ENCODE data around the gene PDP2.

PDP2 gene

DNA sequence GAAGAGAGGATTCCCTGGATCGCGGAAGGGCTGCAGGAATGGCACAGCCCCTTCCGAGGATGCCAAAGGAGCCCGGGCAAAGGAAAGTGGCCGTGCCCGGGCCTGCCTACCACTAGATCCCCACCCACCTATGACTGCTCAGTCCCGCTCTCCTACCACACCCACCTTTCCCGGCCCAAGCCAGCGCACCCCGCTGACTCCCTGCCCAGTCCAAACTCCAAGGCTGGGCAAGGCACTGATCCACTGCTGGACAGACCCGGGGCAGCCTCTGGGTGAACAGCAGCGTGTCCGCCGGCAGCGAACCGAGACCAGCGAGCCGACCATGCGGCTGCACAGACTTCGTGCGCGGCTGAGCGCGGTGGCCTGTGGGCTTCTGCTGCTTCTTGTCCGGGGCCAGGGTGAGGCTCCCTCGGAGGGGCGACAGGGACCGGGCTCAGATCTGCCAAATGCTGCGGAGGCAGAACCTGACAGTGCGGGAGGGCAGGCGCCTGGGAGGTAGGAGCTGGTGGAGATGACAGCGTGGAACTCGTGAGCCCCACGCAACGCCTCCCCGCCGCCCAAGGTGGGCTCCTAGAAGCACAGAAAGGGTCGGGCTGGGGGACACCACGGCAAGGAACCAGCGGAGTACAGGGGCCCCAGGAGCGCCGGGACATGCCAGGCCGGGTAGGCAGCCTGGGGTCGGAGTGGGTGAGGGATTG is 55.1 kb downstream of the PDP2 start, which contains the start of gene CES2:
TSS of gene CES2 (plus strand) at position 203 of the 698 bp plus-strand sequence. CDS start at position 323, 120 bp downstream.
- no peak for DNase-seq (ENCODE audit: low read depth in 2 of 2)

DNA sequence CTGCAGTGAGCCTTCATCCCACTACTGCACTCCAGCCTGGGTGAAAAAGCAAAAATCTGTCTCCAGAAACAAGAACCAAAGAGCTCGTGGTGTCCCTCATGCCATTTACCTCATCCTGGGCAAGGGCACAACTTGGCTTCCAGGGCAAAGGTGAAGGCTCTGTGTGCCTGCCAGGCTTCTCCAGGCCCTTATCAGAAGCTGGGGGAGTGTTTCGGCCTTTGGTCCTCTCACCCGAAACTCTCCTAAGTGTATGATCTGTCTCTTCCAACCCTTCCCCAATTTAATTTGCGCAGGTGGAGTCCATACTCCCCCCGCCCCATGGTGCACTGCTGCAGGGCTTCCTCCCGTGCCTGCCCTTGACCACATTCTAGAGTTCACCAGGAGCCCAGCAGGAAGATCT is 56.1 kb downstream of the PDP2 start:
- DNase-seq (ENCODE audit: low read depth in 2 of 2), result no peak

DNA sequence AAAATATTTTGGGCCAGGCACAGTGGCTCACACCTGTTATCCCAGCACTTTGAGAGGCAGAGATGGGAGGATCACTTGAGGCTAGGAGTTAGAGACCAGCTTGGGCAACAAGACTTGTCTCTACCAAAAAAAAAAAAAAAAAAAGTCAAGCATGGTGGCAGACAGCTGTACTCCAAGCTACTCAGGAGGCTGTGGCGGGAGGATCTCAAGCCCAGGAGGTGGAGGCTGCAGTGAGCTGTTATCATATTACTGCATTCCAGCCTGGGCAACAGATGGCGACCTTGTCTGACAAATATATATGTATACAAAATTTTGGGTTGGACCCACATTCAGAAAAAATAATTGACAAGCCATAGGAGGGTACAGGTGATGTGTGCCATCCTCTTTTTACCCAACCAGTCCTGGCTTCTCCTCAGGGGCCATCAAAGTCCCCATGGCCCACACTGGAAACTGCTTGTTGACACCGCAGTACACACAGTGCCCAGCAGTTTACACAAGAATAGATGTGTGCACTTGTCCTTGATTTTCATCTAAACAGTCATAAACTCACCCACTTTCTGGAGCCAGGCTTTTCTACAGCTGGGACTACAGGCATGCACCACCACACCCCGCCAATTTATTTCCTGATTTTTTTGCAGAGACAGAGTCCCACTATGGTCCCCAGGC is 56.7 kb downstream of the PDP2 start:
- no peak for DNase-seq (ENCODE audit: low read depth in 2 of 2)

DNA sequence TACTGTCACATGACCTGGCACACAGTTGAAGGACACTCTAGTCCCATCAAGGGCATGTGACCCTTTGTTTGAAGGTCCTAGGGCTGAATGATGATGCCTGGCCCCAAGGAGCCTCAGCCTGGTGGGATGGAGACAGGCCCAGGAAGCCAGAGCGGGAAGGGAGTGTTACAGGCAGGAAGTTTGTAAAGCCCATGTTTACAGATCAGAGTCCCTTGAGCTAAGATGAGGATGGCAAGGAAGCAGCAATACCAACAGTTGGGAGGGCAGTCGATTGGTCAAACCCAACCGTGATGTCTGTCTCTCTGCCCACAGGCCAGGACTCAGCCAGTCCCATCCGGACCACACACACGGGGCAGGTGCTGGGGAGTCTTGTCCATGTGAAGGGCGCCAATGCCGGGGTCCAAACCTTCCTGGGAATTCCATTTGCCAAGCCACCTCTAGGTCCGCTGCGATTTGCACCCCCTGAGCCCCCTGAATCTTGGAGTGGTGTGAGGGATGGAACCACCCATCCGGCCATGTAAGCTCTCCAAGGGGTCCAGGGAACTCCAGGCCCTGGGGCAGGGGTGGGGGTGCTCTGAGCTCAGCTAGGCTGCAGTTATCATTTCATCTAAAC is 57.5 kb downstream of the PDP2 start:
- DNase-seq (ENCODE audit: low read depth in 2 of 2), result no peak

DNA sequence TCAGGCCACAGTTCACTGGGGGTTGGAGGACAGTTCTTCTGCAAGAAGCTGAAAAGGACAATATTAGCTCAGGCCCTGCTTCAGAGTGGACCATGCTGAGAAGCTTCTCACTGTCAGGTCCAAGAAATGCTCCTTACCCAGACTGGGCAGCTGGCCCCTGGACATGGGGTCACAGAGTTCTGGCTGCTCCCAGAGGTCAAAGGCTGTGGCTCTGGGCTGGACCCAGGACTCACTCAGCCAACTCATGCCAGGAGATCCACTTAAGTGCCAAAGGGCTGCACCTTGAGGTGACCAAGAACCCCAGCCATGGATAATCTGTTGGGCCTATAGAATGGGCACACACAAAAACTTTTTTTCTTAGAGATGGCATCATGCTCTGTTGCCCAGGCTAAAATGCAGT is 59.1 kb downstream of the PDP2 start:
- DNase-seq (ENCODE audit: low read depth in 2 of 2), result no peak

DNA sequence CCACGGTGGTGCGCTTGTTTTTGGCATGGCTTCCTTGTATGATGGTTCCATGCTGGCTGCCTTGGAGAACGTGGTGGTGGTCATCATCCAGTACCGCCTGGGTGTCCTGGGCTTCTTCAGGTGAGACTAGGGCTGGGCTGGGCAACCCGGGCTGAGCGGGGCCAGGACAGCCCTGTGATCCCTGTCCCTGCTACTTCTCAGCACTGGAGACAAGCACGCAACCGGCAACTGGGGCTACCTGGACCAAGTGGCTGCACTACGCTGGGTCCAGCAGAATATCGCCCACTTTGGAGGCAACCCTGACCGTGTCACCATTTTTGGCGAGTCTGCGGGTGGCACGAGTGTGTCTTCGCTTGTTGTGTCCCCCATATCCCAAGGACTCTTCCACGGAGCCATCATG is 59.9 kb downstream of the PDP2 start:
- no peak for DNase-seq (ENCODE audit: low read depth in 2 of 2)
